Glutamatergic neuron (in vitro differentiated cells): ENCODE measurements around the gene TSPAN31. TPM values are rescaled to one million over a fixed set of nuclear protein-coding genes. Genes with fewer than 3 reads are reported as not detected.

Source experiments
- DNase-seq: peaks from one replicate; pipeline ENCODE4 v3.0.0; 2022
- H3K27ac Mint-ChIP-seq: one replicate; pipeline ENCODE4 v1.8.0; 2020; ENCODE audit warnings: mild to moderate bottlenecking, mixed read lengths, inconsistent platforms; ENCODE audit not compliant: unreplicated experiment
- H3K27me3 Mint-ChIP-seq: one replicate; pipeline ENCODE4 v1.8.0; 2020; ENCODE audit warnings: mild to moderate bottlenecking, moderate library complexity, mixed read lengths, inconsistent platforms; ENCODE audit not compliant: unreplicated experiment
- H3K36me3 Mint-ChIP-seq: one replicate; pipeline ENCODE4 v1.8.0; 2020; ENCODE audit warnings: mild to moderate bottlenecking, mixed read lengths, inconsistent platforms; ENCODE audit not compliant: unreplicated experiment
- H3K4me1 Mint-ChIP-seq: one replicate; pipeline ENCODE4 v1.8.0; 2020; ENCODE audit warnings: mild to moderate bottlenecking, low read depth, mixed read lengths, inconsistent platforms; ENCODE audit not compliant: unreplicated experiment
- H3K4me3 Mint-ChIP-seq: one replicate; pipeline ENCODE4 v1.8.0; 2020; ENCODE audit warnings: mild to moderate bottlenecking, mixed read lengths, inconsistent platforms; ENCODE audit not compliant: unreplicated experiment
- H3K9me3 Mint-ChIP-seq: one replicate; pipeline ENCODE4 v1.8.0; 2020; ENCODE audit warnings: mild to moderate bottlenecking, moderate library complexity, mixed read lengths, inconsistent platforms; ENCODE audit not compliant: unreplicated experiment
- CTCF ChIP-seq: fragments of 200-600 bp; sonication (generic); IDR thresholded peaks from one replicate; pipeline ENCODE4 v1.5.0; 2021; ENCODE audit not compliant: partially characterized antibody, unreplicated experiment
- total RNA-seq: library from RNA; stranded (reverse); fragmentation: NEBNext Ultra II Directional; extraction: Animal tissue kit (Norgen Biotek cat#: 25700); gene quantifications from one replicate; pipeline ENCODE4 v1.2.1, GENCODE V29; 2021; ENCODE audit not compliant: unreplicated experiment

The TSPAN31 gene
- total RNA-seq, 1 donor from 2014 or later, result 27.2 TPM

DNA sequence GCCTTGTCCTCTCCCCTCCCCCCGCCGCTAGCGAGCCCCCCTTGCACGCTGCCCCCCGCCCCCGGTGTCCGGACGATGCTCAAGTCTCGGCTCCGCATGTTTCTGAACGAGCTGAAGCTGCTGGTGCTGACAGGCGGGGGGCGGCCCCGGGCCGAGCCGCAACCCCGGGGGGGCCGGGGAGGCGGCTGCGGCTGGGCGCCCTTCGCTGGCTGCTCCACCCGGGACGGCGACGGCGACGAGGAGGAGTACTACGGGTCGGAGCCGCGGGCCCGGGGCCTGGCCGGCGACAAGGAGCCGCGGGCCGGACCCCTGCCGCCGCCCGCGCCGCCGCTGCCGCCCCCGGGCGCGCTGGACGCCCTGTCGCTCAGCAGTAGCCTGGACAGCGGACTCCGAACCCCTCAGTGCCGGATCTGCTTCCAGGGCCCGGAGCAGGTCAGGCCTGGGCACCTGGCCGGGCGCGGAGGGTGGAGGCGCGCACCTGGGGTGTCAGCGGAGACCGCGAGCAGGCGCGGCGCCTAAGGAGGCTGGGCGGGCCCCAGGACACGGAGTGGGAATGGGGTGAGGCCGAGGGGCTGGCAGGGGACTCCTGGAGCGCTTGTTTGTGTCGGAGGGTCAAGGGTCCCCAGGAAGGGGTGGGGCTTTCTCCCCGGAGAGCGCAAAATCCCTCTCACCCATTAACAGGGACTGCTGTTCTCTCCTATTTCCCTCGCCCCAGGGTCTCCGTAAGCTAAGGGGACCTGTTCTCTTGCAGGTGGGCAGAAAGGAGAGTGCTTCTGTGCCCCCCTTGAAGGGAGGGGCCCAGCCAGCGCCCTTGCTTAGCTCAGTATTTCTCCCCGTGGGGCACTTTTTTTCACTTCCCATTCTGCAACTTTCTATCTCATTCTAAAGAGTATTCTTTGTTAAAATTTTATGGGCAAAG, 10.9 kb downstream of the TSPAN31 start:
- H3K9me3 Mint-ChIP-seq, result peaks cover 22% of the 10 kb centered on the region
- peak overlapping the region; percentile 64 for H3K27ac Mint-ChIP-seq
- H3K4me1 Mint-ChIP-seq, result peaks cover 24% of the 10 kb centered on the region
- DNase-seq, result peak; percentile 49
- TF ChIP-seq CTCF, result no peak
- peaks cover 20% of the 10 kb centered on the region for H3K27me3 Mint-ChIP-seq
- peak overlapping the region; percentile 87 for H3K4me3 Mint-ChIP-seq
- peaks cover 5% of the 10 kb centered on the region for H3K36me3 Mint-ChIP-seq

DNA sequence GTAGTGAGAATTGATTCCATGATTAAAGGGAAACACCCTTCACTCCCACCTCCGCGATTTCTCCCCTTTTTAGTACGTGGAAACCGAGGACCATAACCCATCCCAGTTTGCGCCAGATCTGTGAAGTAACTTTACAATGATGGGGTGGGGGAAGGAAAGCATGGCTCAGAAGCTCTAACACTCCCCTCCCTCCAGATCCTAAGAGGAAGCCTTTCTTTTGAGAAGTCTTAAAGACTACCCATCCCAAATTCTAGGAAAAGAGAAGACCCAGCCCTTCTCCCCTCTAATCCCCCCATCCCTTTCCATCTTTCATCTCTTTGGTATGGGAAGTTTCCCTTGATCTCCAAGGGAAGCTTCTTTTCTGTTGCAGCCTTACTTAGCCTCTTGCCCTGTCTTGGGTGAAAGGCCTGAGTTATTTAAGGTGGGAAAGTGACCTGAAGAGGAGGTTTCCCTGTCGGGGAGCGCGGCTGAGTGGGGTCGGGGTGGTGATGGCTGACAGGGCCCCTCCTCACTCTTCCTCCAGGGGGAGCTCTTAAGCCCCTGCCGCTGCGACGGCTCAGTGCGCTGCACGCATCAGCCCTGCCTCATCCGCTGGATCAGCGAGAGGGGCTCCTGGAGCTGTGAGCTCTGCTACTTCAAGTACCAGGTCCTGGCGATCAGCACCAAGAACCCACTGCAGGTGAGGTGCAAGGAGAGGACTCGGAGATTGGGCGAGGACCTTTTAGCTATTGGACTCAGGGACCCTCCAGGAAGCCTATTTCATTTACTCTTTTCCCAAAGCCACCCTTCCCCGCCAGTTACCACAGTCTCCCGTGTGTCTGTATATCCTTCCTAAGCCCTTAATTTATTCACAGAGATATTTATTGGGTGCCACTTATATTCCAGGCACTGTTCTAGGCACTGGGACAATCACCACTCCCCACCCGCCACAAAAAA, 11.8 kb downstream of the TSPAN31 start:
- Mint-ChIP-seq H3K36me3 (peaks cover 5% of the 10 kb centered on the region), H3K27me3 (peaks cover 16% of the 10 kb centered on the region), H3K4me3 (peak overlapping the region; percentile 87), H3K27ac (peak overlapping the region; percentile 64), H3K4me1 (peaks cover 19% of the 10 kb centered on the region), H3K9me3 (peaks cover 17% of the 10 kb centered on the region)
- peak; percentile 78 for TF ChIP-seq CTCF
- peak; percentile 81 for DNase-seq

DNA sequence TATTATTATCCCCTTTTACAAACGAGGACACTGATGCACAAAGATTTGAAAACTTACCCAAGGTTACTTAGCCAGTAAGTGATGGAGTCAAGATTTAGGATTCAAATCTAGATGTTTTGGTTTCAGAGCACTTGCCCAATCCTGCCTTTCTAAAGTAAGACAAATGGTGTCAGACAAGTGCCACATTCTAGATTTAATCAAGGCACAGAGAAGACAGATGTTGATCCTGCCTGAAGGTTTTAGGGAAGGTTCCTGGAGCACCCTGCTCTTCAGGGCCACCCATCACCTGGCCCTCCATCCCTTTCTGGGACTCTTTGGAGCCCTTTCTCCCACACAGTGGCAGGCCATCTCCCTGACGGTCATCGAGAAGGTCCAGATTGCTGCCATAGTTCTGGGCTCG, 12.9 kb downstream of the TSPAN31 start:
- H3K9me3 Mint-ChIP-seq, result peaks cover 15% of the 10 kb centered on the region
- peaks cover 5% of the 10 kb centered on the region for H3K36me3 Mint-ChIP-seq
- no peak for TF ChIP-seq CTCF
- peaks cover 19% of the 10 kb centered on the region for H3K27me3 Mint-ChIP-seq
- peaks cover 16% of the 10 kb centered on the region for H3K4me1 Mint-ChIP-seq
- no peak overlapping the region for H3K27ac Mint-ChIP-seq
- H3K4me3 Mint-ChIP-seq, result no peak overlapping the region
- no peak for DNase-seq

DNA sequence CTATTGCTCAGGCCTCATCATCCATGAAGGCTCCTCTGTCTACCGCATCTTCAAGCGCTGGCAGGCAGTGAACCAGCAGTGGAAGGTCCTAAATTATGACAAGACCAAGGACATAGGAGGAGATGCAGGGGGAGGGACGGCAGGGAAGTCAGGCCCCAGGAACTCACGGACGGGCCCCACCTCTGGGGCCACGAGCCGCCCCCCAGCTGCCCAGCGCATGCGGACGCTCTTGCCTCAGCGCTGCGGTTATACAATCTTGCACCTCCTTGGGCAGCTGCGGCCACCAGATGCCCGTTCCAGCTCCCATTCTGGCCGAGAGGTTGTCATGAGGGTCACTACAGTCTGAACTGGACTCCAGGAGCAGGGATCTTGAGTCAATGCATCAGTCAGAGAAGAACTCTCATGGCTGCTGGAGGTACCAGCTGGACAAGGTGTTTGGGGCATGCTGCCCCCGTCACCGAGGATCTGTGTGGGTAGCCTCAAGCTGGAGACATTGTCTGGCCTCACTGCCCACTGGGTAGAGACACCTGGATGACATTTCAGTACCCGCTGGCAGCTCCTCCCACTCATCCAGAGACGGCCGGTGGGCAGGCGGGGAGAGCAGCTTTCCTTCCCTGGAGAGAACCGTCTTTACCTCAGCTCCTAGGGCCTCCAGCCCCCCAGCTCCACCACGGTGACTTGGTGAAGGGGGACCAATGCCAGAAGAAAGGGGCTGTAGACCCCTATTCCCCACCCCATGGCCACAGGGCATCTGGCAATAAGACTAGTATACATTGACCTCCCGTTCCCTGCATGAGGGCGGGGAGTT, 13.9 kb downstream of the TSPAN31 start:
- Mint-ChIP-seq H3K27me3 (peaks cover 24% of the 10 kb centered on the region), H3K36me3 (peaks cover 9% of the 10 kb centered on the region)
- no peak for TF ChIP-seq CTCF

More for the DNA sequence above, 13.9 kb downstream of the TSPAN31 start:
- Mint-ChIP-seq H3K9me3 (peaks cover 10% of the 10 kb centered on the region), H3K27ac (no peak overlapping the region), H3K4me1 (peaks cover 8% of the 10 kb centered on the region), H3K4me3 (no peak overlapping the region)
- DNase-seq, result no peak
